WERI-Rb-1 (cell line): Measurements from ENCODE around the gene AGRN.
A peak's percentile ranks its signal among the peaks of the same experiment; 100 is the strongest.
"Not testable (repeated sequence)": the region's sequence is repeated elsewhere in the genome, so short reads cannot be mapped to it uniquely, and the experiment has no call there.

Source experiments
- DNase-seq: peaks from one replicate; pipeline ENCODE4 v3.0.0-alpha.2; 2020
- H3K27ac ChIP-seq: fragments of 250-450 bp; sonication (Bioruptor Pico); 2 replicates; pipeline ENCODE4 v1.5.1; 2020; ENCODE audit warnings: mild to moderate bottlenecking, moderate library complexity
- H3K27me3 ChIP-seq: fragments of 250-450 bp; sonication (Bioruptor Pico); 2 replicates; pipeline ENCODE4 v1.5.1; 2021; ENCODE audit warnings: mild to moderate bottlenecking, low read depth, moderate library complexity; ENCODE audit not compliant: insufficient read depth, severe bottlenecking
- H3K36me3 ChIP-seq: fragments of 250-450 bp; sonication (Bioruptor Pico); 2 replicates; pipeline ENCODE4 v1.5.1; 2020; ENCODE audit warnings: mild to moderate bottlenecking, moderate library complexity
- H3K4me3 ChIP-seq: 2 replicates; pipeline ENCODE4 v1.5.1; 2011; ENCODE audit warnings: low read depth, mild to moderate bottlenecking, control low read depth, low read length
- H3K9me3 ChIP-seq: fragments of 250-450 bp; sonication (Bioruptor Pico); 2 replicates; pipeline ENCODE4 v1.5.1; 2021; ENCODE audit warnings: mild to moderate bottlenecking, moderate library complexity; ENCODE audit not compliant: severe bottlenecking
- CTCF ChIP-seq: IDR thresholded peaks from 2 replicates; pipeline ENCODE4 v1.5.1; 2011; ENCODE audit warnings: low read depth, mild to moderate bottlenecking, control low read depth, inconsistent platforms, low read length

Gene AGRN

DNA sequence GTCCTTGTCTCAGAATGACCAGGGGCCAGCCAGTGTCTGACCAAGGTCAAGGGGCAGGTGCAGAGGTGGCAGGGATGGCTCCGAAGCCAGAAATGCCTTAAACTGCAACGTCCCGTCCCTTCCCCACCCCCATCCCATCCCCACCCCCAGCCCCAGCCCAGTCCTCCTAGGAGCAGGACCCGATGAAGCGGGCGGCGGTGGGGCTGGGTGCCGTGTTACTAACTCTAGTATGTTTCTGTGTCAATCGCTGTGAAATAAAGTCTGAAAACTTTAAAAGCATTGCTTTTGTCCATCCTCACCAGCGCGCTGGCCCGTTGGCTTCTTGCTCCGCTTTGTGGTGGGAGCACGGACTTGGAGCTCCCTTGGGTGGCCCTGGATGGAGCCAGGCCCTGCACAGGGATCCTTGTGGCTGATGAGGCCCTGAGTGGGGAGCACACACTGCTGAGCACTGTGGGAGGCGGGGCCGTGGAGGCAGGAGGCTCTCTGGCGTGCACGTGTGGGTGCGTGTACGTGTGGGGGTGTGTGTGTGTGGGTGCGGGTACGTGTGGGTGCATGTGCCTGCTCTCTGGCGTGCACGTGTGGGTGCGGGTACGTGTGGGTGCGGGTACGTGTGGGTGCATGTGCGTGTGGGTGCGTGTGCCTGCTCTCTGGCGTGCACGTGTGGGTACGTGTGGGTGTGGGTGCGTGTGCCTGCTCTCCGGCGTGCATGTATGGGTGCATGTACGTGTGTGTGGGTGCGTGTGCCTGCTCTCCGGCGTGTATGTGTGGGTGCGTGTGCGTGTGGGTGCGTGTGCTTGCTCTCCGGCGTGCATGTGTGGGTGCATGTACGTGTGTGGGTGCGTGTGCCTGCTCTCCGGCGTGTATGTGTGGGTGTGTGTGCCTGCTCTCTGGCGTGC is 36.2 kb downstream of the AGRN start:
- no peak for TF ChIP-seq CTCF
- DNase-seq: no peak
- H3K27ac ChIP-seq: no peak overlapping the region
- H3K4me3 ChIP-seq: no peak overlapping the region
- H3K36me3 ChIP-seq: peaks cover 23% of the 10 kb centered on the region
- no peaks in the 10 kb centered on the region for H3K9me3 ChIP-seq
- H3K27me3 ChIP-seq: peaks cover 17% of the 10 kb centered on the region

DNA sequence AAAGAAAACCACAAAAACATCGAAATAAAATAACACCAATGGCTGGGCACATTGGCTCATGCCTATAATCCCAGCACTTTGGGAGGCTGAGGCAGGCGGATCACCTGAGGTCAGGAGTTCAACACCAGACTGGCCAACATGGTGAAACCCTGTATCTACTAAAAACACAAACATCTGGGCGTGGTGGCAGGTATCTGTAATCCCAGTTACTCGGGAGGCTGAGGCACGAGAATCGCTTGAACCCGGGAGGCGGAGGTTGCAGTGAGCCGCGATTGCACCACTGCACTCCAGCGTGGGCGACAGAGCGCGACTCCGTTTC is 37.8 kb downstream of the AGRN start:
- not testable (repeated sequence) for DNase-seq, H3K9me3 ChIP-seq, H3K27ac ChIP-seq, H3K4me3 ChIP-seq
- peaks cover 14% of the 10 kb centered on the region for H3K36me3 ChIP-seq
- peaks cover 17% of the 10 kb centered on the region for H3K27me3 ChIP-seq

DNA sequence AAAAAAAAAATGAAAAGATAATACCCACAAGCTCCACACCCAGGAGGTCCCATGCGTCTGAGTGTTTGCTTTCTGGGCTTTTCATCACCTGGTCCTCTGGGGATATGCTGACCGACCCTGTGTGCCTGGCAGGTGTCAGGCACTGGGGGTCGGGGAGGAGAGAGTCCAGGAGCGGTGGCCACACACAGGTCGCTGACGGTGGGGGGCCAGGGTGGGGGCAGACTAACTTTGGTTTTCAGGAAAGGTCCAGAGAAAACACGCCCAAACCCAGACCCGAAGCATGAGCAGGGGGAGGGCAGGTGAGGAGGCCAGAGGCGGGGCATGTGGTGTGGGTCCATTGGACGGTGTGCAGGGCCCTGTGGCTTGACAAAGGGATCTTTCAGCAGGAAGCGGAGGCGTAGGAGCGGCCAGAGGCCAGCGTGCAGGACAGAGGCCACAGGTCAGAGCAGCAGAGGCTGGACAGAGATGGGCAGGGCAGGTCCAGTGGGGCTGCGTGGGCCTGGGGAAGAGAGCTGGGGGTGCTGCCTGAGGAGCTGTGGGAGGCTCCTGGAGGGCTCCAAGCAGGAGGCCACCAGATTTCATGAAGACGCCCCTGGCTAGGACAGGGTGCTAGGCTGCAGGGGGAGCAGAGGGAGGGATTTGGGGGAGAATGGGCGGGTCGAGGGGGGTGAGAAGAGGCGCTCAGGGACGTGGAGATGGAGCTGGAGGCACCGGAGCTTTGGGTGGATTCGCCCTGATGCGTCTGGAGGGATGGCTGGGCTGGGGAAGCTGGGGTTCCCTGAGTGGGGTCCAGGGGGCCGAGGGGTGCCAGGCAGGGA is 38.4 kb downstream of the AGRN start:
- no peak overlapping the region for H3K27ac ChIP-seq
- H3K4me3 ChIP-seq: peak overlapping the region; percentile 45
- no peak for TF ChIP-seq CTCF
- H3K36me3 ChIP-seq: peaks cover 14% of the 10 kb centered on the region
- H3K27me3 ChIP-seq: peaks cover 17% of the 10 kb centered on the region
- H3K9me3 ChIP-seq: no peaks in the 10 kb centered on the region
- DNase-seq: no peak

GRCh38 chr1:1058921-1059493 is 39.1 kb downstream of the AGRN start:
- Histone ChIP-seq H3K27me3 (peaks cover 17% of the 10 kb centered on the region), H3K27ac (peak overlapping the region; percentile 58), H3K36me3 (peaks cover 8% of the 10 kb centered on the region), H3K4me3 (peak overlapping the region; percentile 45), H3K9me3 (no peaks in the 10 kb centered on the region)
- TF ChIP-seq CTCF: peak; percentile 5; the same call in 1 of the 2 replicates
- peak; percentile 61 for DNase-seq

DNA sequence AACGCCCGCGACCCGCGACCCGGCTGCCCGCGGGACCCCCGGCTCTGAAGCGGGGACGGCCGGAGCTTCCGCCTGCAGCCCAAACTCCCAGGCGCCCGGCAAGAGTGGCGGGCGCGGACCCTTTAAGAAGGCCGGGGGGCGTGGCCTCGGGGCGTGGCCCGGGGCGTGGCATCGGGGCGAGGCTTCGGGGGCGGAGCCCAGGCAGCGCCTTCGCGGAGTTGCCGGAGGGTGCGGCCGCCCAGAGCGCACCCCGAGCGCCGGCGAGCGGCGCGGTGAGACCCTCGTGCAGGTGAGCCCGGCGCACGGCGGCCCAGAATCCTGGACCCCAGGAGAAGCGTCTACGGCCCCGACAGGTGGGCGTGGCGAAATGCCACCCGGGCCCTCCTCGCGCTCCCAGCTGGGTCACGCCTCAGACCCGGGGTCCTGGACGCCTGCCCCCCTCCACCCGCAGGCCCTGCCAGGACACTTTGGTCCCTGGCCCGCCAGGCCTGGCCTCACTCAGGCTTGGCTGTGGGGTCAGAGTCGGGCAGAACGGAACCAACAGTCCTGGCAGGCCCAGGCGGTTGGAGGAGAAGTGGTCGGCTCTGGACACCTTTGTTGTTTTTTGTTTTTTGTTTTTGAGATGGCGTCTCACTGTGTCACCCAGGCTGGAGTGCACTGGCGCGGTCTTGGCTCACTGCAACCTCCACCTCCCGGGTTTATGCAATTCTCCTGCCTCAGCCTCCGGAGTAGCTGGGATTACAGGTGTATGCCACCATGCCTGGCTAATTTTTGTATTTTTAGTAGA is 39.8 kb downstream of the AGRN start:
- TF ChIP-seq CTCF: no peak
- H3K27me3 ChIP-seq: peaks cover 17% of the 10 kb centered on the region
- H3K27ac ChIP-seq: peak overlapping the region; percentile 58

More for the DNA sequence above, 39.8 kb downstream of the AGRN start:
- Histone ChIP-seq H3K4me3 (peak overlapping the region; percentile 45), H3K36me3 (peaks cover 7% of the 10 kb centered on the region; the same call in 1 of the 2 replicates), H3K9me3 (no peaks in the 10 kb centered on the region)
- peak; percentile 85 for DNase-seq
